ENCODE data around the gene PARP12. TPM values are rescaled to one million over a fixed set of nuclear protein-coding genes. Genes with fewer than 3 reads are reported as not detected.
A peak's percentile ranks its signal among the peaks of the same experiment; 100 is the strongest.

Gene PARP12
- total RNA-seq, 1 donor from 2014 or later, result 41.8 TPM

DNA sequence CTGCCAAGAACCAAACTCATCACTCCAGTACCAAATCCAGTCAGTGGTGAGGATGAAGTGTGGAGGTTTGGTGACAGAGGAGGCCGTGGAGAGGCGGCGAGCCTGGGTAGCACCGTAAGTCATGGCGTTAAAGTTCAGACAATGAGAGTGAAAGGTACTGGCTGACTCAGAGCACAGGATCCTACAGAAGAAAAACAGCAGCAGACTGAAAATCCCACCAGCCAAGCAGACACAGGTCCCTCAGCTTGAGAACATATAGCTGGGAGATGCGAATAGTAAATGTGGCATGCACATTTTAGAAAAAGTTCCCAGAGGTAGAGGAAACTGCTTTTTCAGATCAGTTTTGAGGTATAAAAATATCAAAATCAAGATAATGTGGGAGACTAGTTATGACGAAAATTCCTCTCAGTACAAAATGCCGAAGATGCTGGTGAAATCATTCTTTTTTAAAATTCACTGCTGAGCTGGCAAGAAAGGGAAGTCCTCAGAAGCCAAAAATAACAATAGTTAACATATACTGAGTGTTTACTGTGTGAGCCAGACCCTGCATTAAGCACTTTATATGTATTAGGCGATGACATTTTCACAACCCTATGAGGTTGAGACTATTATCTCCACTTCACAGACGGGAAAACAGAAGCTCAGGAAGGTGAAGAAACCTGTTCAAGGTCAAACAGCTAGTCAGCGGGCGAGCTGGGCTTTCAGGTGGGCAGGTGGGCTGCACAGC lies 20.9 kb downstream of the PARP12 start:
- intact Hi-C loops (cut with DNase I), result no loop called here
- no peak for ATAC-seq

GRCh38 chr7:140039896-140040295 lies 22.9 kb downstream of the PARP12 start:
- intact Hi-C loops (cut with DNase I), result no loop called here
- ATAC-seq (no peak), DNase-seq (ENCODE audit: low spot score) (no peak)

More for the DNA sequence above, 20.9 kb downstream of the PARP12 start:
- no peak for DNase-seq (ENCODE audit: low spot score)

DNA sequence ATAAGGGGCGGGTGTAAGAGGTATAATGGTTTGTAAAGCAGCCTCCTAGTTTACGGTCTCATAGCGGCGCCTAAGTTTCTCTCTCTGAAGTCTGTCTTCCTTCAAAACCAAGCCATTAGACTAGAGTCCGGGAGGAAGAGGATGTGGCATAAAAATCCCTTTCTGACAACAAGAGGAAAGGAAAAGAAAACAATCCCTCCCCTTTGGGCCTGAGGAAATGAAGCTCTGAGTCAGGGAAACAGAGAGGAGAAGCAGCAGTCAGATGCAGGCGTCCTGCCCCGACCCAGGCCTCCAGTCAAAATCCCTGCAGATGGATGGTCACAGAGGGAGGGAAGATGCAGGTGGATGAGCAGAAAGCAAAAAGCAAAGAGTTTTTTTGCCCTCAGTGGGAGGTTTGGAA lies 23.7 kb downstream of the PARP12 start:
- ATAC-seq (no peak), DNase-seq (ENCODE audit: low spot score) (no peak)
- intact Hi-C loops (cut with DNase I), result no loop called here

DNA sequence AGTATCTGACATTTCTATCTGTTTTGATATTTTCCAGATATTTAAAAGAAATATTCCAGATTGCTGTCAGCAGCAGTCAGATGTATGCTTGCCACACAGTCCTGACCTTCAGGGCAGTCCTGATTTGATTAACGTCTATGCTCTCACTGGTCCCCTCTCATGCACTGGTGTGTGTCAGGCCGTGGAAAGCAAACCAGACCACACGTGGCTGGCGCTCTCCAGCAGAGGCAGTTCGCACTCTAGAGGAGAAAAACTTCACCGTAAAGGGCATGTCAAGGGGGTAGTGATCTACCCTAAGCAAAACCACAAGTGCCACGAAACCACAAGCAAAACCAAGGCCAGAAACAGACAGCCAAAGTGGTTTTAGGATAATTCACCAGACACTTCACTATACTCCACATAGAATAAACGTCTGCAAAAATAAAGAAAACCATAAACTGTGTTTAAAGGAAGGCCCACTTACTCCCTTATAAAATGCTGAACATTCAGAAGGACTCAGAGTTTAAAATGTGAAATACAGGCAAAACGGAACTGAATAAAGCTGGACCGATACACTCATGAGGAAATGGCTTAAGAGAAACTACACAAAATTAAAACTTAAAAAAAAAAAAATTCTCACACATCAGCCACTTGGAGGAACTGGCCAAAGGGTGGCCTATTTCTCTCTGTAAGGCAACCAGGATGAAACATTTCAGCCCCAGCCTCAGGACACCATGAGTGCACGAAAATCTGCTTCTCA lies 26.4 kb downstream of the PARP12 start:
- ATAC-seq (no peak), DNase-seq (ENCODE audit: low spot score) (no peak)
- intact Hi-C loops (cut with DNase I), result no loop called here

DNA sequence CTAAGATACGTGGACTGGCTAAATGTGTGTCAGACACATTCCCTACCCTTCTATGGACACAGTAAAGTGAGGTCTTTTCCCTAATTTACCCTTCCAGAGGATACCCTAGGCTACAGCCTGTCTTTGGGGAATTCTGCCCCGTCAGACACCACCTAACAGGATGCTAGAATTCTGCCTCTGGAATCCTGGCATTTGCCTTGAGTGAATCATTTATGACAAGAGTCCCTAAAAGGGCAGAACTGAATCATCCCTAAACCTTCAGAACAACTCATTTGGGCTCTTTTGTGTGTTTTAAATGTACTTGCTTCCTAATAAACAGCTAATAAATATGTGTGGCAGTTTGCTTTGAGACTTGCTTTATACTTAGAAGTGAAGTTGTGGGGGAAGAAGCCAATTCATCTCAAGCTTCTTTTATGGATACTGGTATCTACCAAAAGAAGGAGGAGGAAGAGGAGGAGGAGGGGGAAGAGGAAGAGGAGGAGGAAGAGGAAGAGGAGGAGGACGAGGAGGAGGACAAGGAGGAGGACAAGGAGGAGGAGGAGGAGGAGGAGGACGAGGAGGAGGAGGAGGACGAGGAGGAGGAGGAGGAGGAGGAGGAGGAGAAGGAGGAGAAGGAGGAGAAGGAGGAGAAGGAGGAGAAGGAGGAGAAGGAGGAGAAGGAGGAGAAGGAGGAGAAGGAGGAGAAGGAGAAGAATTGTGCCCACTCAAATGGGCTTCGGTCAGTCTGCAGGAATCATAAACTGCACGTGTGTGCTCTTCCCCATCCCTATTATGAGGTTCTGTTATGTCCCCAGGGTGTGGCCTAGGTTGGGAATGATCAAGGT lies 27.1 kb downstream of the PARP12 start:
- ATAC-seq (no peak), DNase-seq (ENCODE audit: low spot score) (no peak)
- intact Hi-C loops (cut with DNase I), result no loop called here

GRCh38 chr7:140034421-140034820 lies 28.3 kb downstream of the PARP12 start:
- intact Hi-C loops (cut with DNase I), result no loop called here
- DNase-seq (ENCODE audit: low spot score) (no peak), ATAC-seq (no peak)

- intact Hi-C loops (cut with DNase I), result no loop called here
- ATAC-seq, result peak; percentile 36
- DNase-seq (ENCODE audit: low spot score), result no peak
These were observed 28.9 kb downstream of the PARP12 start for GRCh38 chr7:140033779-140034363.

DNA sequence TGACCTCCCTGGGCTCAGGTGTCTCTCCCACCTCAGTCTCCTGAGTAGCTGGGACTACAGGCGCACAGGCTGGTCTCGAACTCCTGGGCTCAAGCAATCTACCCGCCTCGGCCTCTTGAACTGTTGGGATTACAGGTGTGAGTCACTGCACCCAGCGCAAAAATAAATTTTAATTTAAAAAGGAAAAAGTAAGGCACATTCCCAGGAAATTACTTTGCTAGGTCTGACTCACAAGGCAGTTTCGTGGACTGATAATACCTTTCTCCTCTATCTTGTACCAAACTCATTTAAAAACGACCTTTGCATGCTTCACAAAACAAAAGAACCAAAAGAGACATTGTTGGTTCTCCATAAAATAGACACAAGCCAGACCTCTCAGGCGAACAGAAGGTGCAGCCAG lies 29.7 kb downstream of the PARP12 start:
- DNase-seq (ENCODE audit: low spot score) (no peak), ATAC-seq (no peak)
- intact Hi-C loops (cut with DNase I), result no loop called here

DNA sequence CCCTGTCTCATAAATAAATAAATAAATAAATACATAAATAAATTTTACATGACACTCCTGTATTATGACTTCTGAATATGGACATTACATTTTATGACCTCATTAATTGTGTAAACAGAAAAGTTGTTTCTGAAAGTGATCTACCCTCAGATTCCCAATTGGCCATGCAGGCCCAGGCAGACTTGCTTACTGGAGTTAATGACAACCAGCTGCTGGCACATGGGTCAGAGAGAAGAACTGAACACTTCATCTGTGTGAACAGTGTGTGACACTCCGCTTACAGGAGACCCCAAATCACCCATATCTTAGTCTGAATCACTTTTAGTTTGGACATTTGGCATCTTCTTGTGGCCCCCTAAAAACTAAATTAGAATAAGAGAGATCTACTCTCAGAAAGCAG lies 31.4 kb downstream of the PARP12 start:
- peak; percentile 63 for ATAC-seq
- intact Hi-C loops (cut with DNase I), result no loop called here

DNA sequence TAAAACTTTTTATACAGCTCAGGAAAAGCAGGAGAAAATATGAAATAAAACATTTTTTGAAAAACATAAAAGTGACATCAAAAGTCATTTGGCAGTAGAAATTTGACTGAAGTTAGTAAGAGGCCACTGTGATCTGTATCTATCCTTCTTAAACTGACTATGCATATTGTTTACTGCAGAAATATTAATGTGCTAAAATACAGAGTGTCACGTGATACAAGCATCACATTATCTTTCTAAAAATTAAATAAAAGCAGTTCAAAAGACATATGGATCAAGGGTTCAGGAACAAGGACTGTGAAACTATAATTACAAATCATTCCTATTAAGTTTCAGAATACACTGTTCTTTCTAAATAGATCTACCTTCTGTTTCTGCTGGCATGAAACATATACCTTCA lies 33.7 kb downstream of the PARP12 start:
- intact Hi-C loops (cut with DNase I), result loop anchor here (5.0 kb wide), 1 partner anchor 1468 kb away; no protein-coding TSS in a partner anchor
- DNase-seq (ENCODE audit: low spot score) (no peak), ATAC-seq (no peak)

More for the DNA sequence above, 31.4 kb downstream of the PARP12 start:
- DNase-seq (ENCODE audit: low spot score), result no peak

GRCh38 chr7:140028311-140028710 lies 34.4 kb downstream of the PARP12 start:
- ATAC-seq (no peak), DNase-seq (ENCODE audit: low spot score) (no peak)
- intact Hi-C loops (cut with DNase I), result loop anchor here (5.0 kb wide), 1 partner anchor 1469 kb away; no protein-coding TSS in a partner anchor

- intact Hi-C loops (cut with DNase I), result loop anchor here (5.0 kb wide), 1 partner anchor 1469 kb away; no protein-coding TSS in a partner anchor
- no peak for DNase-seq (ENCODE audit: low spot score)
- no peak for ATAC-seq
These were observed 34.9 kb downstream of the PARP12 start for GRCh38 chr7:140027858-140028257.

GRCh38 chr7:140026935-140027334 lies 35.8 kb downstream of the PARP12 start:
- DNase-seq (ENCODE audit: low spot score) (no peak), ATAC-seq (no peak)
- intact Hi-C loops (cut with DNase I), result loop anchor here (5.0 kb wide), 1 partner anchor 1470 kb away; no protein-coding TSS in a partner anchor

- intact Hi-C loops (cut with DNase I), result loop anchor here (5.0 kb wide), 1 partner anchor 1471 kb away; no protein-coding TSS in a partner anchor
- DNase-seq (ENCODE audit: low spot score), result no peak
- ATAC-seq, result no peak
These were observed 36.8 kb downstream of the PARP12 start for GRCh38 chr7:140025814-140026433.

GRCh38 chr7:140025241-140025640 lies 37.5 kb downstream of the PARP12 start:
- DNase-seq (ENCODE audit: low spot score) (no peak), ATAC-seq (no peak)
- intact Hi-C loops (cut with DNase I), result loop anchor here (5.0 kb wide), 1 partner anchor 1472 kb away; no protein-coding TSS in a partner anchor

GRCh38 chr7:140024585-140024984 lies 38.2 kb downstream of the PARP12 start:
- DNase-seq (ENCODE audit: low spot score) (no peak), ATAC-seq (no peak)
- intact Hi-C loops (cut with DNase I), result no loop called here

- ATAC-seq (no peak), DNase-seq (ENCODE audit: low spot score) (no peak)
- intact Hi-C loops (cut with DNase I), result no loop called here
These were observed 39.0 kb downstream of the PARP12 start for GRCh38 chr7:140023728-140024127.

GRCh38 chr7:140022582-140023211 lies 40.1 kb downstream of the PARP12 start:
- ATAC-seq, result no peak
- intact Hi-C loops (cut with DNase I), result no loop called here

More at GRCh38 chr7:140022582-140023211, 40.1 kb downstream of the PARP12 start:
- DNase-seq (ENCODE audit: low spot score), result peak; percentile 15
